AG20443 (cell line): ENCODE measurements around the gene CALCR.
"Not testable (repeated sequence)": the region's sequence is repeated elsewhere in the genome, so short reads cannot be mapped to it uniquely, and the experiment has no call there.

Source experiments
- DNase-seq: peaks from one replicate; pipeline ENCODE4 v3.0.0; 2012; ENCODE audit warnings: low spot score, mixed read lengths

CALCR gene

DNA sequence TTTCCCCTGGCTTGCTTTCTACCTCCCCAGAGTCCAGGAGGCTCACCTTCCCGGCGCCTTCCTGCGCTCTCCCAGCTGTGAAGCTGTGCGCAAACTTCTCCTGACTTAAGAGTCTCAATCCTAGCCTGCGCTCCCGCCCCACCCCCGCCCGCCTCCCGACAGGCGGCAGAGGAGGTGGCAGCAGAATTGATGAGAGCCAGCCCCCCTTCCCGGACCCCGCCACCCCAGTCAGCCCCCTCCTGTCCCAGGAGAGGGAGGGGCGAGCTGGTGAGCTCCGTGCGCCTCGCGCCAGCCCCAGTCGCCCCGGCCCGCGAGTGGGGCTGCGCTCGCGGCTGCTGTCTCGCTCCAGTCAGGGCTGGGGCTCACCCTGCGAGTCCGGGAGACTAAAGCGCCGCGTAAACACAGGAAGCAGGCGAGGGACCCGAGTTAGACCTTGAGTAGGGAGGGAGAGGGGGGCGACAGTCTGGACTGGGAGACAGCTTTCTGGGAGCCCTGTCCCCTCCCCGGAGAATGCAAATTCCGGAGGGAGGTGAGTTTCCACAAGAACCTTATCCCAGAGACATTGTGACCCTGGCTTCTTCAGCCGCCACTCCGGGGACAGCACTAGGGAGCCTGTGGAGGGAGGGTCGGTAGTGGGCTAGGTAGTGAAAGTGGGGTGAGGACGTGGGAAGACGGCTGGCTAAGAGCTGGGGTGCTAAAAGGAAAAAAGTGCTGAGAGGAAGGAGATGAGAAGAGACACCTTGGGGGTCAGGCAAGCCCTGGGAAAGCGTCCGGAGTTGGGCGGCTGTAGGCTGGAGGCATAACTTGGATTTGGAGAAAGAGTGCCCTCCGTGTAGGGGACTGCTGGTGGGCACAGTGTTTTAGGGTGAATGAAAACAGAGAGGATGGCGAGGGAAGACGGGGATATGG is at the start of gene CALCR:
Gene CALCR (minus strand): TSS at position 79 of the 909 bp plus-strand sequence. CDS start 87,743 bp downstream, outside the sequence.
- DNase-seq: peak; percentile 26

DNA sequence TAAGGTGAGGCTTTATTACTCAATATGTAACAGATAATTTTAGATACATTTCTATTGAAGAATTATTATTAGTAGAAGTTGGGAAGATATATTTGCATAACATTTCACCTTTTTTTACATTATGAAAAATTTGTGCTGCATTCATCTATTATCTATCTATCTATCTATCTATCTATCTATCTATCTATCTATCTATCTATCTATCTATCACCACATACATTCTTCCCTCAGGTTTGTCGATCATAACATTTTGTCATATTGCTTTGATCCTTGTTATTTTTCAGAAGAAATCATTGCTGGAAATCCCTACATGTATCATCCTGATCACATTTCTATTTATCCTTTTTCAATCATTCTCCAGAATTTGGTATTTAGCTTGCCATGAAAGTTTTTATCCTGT is 49.3 kb upstream of the CALCR start:
- no peak for DNase-seq

DNA sequence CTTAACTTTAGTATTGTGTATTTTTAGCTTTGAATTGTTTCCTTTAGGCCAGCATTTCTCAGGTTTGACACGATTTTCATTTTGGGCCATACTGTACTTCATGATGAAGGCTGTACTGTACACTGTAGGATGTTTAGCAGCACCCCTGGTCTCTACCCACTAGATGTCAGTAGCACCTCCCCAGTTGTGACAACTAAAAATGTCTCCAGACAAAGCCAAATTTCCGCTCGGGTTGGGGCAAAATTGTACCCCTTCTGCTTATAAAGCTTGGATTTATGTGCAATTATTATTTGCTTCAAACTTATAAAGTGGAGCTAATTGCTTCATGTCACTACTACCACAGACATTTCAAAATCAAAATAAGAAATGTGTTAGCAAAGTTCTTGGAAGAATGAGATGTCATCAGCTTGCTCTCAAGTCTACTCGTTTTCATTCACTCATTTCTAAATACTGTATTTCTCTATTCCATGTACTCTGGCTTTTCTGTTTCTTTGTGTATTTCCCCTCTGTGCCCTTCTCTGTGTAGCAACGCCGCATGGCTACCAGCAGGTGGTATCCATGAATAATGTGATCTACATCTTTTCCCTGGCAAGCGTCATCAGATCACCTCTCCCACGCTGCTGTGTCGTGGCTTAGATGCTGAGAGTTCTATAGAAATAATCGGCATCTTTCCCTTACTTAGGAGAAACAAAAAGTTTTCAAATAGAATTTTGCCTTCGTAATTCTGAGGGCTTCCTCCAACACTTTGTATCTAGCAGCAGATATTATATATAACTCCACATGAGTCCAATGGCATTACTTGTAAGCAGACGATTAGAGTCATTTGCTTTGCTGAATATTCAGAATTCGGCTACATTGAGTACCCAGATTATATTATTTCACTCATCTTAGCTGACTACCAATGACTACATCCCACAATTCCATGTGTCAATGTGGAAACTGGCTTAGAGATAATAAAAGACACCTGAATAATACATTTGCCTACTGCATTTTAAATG is 47.8 kb upstream of the CALCR start:
- DNase-seq: peak; percentile 44

DNA sequence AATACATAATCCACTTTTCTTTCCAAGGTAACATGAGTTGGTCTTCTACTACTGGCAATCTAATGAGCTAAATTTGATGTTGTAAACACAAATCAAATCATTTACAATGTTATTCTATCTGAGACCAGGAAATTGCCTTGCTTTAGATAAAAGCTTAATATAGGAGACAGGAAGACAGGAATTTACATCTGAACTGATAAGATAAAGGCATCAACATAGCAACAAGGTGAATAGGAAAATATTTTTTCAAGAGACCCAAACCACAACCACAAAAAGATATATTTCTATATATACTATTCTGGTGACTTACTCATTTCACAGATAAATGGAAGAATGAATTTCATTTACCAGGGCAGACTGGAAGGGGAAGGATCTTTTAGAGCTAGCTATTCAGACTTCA is 46.3 kb upstream of the CALCR start:
- no peak for DNase-seq

DNA sequence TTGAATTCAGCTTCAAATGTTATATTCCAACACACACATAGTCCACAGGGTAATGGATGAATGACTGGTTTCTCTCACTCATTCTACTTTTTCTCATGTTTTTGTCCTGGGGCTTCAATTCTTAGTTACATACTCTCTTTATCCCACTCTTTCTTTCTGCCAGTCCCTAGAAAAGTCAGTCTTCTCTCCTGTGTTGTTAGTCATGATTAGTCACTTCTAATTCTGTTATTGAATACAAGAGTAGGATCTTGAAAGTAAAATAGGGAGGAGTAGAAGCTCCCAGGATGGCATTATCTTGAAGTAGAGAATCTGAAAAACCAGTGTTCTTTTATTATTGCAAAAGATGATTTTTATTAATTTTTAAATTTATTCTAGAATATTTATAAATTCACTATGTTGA is 45.5 kb upstream of the CALCR start:
- no peak for DNase-seq

DNA sequence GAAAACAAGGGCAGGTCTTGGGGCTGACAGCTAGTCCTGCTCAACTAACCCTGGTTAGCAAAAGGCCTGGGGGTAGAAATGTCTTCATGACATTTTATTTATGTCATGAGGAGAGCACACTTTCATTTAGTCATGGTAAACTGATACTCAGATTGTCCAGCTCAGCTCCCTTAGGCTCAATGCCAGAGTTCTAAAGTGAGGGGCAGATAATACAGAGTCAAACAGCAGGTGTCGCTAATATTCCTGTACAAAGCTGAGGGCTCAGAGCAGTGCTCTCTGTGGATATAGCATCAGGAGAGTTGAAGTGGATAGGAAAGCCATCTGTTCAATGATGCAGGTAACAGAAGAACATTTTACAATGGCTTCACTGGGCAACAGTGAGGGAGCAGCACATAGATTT is 26.8 kb upstream of the CALCR start:
- DNase-seq: no peak

DNA sequence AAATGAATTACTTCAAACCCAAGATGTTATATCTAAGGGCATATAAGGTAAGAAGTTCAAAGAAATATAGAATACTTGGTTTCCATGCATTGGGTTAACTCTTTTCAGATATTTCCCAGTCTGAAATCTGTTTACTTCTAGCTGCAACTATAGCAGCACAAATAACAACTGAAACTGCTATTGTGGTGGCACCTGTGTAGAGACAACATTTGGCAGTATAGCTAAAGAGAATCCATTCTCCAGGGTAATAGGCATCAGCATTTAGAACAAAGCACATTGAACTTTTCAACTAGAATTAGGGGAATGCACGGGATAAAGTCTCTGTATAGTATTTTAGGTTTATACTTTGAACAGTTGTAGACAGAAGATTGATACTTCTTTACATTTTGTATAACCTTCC is 19.7 kb upstream of the CALCR start:
- DNase-seq: no peak

DNA sequence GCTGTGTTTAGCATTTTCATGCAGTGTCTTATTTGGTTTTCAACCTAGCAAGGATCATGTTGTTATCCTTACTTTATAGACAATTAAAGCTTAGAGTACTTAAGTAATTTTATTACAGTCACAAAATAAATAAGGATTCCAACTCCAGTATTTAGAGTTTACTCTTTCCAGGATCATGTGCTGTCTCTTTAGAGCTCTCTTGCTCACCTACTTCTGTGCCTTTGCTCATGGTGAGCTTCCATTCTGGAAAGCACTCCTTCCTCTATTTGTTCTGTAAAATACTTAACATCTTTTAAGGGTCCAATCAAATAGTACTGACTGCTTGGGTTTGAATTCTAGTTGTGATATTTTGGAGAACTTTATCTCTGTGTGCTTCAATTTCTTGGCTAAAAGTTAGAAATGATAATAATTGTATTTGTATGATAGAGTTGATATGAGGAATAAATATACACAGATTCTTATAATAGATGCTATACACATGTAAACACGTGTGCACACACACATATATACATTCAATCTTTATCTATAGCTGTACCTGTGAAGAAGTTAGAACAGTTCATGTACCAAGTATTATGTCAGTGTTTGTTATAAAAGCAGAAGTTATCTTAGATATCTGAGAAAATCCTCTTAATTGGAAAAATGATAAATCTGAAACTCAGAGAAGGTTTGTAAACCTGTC is 18.2 kb upstream of the CALCR start:
- DNase-seq: no peak

DNA sequence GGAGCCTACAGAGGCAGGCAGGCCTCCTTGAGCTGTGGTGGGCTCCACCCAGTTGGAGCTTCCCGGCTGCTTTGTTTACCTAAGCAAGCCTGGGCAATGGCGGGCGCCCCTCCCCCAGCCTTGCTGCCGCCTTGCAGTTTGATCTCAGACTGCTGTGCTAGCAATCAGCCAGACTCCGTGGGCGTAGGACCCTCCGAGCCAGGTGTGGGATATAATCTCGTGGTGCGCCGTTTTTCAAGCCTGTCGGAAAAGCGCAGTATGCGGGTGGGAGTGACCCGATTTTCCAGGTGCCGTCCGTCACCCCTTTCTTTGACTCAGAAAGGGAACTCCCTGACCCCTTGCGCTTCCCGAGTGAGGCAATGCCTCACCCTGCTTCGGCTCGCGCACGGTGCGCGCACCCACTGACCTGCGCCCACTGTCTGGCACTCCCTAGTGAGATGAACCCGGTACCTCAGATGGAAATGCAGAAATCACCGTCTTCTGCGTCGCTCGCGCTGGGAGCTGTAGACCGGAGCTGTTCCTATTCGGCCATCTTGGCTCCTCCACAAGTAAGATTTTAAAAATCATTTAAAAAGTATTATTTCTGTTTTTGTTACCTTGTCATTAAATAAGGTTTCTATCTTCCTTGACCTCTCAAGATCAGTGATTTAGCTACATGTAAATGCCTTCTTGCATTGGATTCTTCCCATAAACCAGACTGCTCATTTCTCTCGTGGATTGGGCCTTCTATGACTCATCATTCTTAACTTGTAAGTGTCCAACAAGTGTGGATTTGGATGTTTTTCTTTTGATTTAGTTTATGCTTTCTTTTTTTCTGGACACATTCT is 16.9 kb upstream of the CALCR start:
- DNase-seq: not testable (repeated sequence)

DNA sequence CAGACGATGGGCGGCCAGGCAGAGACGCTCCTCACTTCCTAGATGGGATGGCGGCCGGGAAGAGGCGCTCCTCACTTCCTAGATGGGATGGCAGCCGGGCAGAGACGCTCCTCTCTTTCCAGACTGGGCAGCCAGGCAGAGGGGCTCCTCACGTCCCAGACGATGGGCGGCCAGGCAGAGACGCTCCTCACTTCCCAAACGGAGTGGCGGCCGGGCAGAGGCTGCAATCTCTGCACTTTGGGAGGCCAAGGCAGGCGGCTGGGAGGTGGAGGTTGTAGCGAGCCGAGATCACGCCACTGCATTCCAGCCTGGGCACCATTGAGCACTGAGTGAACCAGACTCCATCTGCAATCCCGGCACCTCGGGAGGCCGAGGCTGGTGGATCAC is 11.9 kb upstream of the CALCR start:
- DNase-seq: not testable (repeated sequence)

DNA sequence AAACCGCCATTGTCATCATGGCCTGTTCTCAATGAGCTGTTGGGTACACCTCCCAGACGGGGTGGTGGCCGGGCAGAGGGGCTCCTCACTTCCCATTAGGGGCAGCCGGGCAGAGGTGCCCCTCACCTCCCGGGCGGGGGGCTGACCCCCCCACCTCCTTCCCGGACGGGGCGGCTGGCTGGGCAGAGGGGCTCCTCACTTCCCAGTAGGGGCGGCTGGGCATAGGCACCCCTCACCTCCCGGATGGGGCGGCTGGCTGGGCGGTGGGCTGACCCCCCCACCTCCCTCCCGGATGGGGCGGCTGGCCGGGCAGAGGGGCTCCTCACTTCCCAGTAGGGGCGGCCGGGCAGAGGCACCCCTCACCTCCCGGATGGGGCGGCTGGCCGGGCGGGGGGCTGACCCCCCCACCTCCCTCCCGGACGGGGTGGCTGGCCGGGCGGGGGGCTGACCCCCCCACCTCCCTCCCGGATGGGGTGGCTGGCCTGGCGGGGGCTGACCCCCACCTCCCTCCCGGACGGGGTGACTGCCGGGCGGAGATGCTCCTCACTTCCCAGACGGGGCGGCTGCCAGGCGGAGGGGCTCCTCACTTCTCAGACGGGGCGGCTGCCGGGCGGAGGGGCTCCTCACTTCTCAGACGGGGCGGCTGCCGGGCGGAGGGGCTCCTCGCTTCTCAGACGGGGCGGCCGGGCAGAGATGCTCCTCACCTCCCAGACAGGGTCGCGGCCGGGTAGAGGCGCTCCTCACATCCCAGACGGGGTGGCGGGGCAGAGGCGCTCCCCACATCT is 11.4 kb upstream of the CALCR start:
- not testable (repeated sequence) for DNase-seq

DNA sequence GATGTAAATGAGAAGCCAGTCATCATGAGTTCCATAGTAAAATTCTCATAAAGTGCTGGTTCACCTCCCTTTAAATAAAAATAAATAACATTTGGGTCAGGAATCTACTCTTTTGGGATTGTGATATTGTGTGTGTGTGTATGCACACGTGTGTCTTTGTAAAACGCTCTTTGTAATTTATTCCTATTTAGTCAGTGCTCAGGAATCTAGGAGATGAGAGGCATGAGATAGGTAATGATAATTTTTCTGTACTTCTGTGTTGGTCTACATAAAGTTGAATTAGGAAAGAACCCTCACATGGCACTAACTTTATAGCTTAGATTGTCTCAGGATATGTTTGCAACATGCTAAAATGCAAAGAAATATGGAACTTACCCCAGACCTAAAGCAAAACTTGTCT is 4.9 kb upstream of the CALCR start:
- DNase-seq: no peak

DNA sequence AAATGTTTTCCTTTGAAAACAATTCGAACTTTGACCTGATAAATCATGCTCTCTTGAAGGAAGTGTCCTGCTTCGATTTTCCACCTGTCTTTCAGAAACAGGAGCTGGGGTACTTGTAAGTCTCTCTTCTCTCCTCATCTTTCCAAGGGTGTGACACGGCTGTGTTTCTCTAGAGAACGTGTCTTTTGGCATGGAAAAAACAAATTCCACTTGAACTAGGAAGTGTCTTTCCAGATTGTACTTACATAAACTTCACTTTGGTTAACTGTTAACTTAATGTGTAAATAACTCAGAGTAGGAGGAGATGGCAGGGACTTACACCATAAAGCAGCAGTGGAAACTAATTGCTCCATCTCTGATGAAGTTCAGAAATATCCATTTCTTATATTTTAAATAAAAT is 4.2 kb upstream of the CALCR start:
- no peak for DNase-seq

DNA sequence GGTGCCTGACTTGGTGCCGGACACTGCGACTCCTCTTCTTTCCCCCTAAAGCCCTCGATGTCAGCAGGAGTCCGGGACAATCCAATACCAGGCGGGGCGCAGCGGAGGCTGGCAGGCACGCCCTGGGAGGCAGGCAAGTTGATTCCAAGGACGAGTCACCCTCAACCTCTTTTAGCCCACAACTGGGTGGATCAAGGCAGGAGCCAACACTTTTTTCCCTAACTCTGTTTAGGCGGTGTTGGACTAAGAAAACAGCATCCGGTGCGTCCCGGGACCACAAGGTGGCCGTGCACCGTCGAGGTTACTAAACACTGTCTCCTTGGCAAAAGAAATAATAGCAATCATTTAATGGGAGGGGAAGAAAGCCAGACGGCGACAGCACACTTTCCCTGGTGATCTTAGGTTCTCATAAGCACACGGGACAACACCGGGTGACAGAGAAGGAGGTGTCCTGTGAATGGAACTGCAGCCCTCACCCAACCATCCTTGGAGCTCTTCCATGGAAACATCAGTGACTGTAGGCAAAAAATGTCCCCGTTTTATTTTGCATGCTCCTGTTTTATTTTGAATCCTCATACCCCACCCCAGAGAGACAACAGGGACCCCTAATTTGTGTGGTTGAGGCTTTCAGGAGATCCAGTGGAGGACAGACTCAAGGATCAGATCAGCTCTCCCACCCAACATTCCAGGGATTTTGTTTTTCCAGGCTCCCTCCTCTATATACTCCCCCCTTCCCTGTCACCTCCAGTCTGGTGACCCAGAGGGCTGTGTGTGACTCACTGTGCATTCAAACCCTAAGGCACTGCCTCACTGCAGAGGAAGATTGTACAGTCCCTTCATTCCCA is 1.3 kb upstream of the CALCR start:
- DNase-seq: peak; percentile 9

DNA sequence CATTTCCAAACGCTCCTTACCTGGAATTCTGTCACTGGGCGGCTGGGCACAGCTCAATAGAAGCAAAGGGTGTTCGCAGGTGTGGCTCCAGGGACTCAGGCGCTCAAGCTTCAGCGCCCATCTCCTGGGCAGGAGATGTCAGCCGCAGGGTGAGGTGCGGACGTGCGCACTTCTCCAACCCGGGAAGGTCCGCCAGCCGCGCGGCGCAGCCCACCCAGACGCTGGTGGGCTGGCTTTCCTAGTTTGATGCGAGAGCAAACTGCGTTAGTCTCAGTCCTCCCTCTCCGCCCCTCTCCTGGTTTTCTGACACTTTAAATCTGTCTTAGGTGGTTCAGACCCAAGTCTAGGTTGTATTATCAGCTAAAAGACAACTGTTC is 267 bp downstream of the CALCR start:
- DNase-seq: no peak

DNA sequence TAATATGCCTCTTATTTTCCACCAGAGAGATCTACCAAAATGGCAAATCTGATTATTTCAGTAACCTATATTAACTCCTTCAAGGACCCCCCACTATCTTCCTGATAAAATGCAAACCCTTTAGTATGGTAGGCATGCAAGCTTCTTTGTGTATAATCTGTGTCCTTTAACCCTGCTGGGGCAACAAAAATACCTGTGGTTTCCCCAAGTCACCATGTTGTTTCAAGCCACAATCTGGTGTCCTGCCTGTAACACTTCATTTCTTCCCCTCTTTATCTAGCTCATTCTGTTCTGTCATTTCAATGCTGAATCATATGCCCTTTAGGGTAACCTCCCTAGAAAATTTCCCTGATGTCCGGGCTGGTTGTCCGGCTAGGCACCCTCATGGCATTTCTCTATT is 5.3 kb downstream of the CALCR start:
- DNase-seq: no peak

DNA sequence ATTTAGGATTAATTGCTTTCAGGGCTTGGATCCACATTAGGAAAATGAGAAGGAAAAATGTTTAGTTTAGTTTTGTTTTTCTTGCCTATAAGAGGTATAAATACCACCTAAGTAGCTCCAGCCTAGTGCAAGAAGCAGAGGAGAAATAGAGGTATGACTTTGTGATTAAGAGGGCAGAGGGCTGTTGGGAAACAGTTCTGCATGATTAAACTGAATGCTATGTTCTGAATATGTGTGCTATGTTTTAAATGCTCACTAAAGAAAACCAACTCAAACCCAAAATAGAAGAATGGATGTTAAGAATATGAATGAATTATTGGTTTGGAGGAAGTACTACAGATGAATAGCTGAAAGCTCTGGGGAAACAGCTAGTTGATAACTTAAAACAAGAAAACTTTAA is 7.6 kb downstream of the CALCR start:
- DNase-seq: peak; percentile 8

DNA sequence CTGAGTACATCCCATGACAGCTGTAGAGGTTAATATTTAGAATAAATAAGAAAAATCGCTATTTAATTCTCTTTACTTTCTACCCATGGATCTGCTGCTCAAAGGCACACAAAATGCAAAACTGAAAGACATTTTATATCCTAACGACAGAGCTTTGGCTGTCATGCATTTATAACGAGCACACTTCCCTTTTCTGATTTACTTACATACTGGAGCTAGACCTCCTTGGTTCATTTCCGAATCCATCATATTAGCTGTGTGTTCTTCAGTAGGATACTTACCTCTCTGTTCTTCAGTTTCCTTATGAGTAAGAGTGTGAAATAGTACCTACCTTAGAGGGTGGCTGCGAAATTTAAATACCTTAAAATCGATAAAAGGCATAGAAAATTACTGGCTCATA is 10.9 kb downstream of the CALCR start:
- no peak for DNase-seq

DNA sequence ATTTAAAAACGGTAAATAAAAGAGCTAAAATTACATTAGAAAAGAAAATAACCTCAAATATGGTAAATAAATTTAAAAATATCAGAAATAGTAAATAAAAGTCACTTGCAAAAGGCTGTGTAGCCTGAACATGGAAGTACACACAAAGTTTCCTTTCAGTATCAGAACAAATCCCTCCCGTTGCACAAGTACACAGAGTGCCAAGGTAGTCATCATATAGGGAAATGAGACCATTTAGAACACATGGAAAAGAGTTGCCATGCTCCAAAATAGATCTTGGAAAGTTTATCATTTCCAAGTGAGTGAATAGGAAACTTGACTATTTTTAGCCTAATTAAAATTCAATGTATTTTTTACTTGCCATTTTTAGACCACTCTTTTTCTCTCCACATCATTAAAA is 11.6 kb downstream of the CALCR start:
- DNase-seq: no peak

DNA sequence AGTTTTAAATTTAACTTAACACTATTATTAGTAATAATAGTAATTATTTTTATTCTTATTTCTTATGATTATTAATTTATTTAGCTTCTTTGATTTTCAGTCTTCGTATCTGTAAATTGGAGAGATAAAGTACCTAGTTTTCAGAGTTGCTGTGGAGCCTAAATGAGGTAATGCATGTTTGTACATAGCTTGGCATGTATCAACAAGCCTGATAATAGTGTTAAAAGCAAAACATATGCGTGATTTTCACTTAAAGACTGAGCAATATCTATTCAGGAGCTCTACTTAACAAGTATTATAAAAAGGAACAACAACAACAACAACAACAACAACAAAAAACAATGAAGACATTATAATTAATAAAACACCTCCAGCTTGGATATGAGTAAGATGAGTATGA is 12.4 kb downstream of the CALCR start:
- DNase-seq: no peak
